Coronary artery (tissue), 2 donors: Measurements from ENCODE around the gene CCNYL1.

Source experiments
- DNase-seq: peaks from one replicate; pipeline ENCODE4 v3.0.0-alpha.2; 2017; ENCODE audit warnings: low spot score
- H3K27ac ChIP-seq, 2 donors: fragments of 200-600 bp; sonication (generic); one replicate each; pipeline ENCODE4 v1.5.1; 2016 to 2019
- H3K4me3 ChIP-seq: fragments of 200-600 bp; sonication (generic); 2 replicates; pipeline ENCODE4 v1.5.1; 2016; ENCODE audit warnings: mild to moderate bottlenecking, moderate library complexity
- CTCF ChIP-seq: fragments of 200-600 bp; sonication (generic); IDR thresholded peaks from one replicate; pipeline ENCODE4 v1.5.1; 2019; ENCODE audit warnings: antibody characterized with exemption

The CCNYL1 gene

GRCh38 chr2:207698301-207698700, 13.1 kb upstream of the CCNYL1 start:
- H3K4me3 ChIP-seq: no peak overlapping the region
- DNase-seq: no peak
- no peak for TF ChIP-seq CTCF
- no peak overlapping the region for H3K27ac ChIP-seq

- H3K27ac ChIP-seq: no peak overlapping the region
- H3K4me3 ChIP-seq: no peak overlapping the region
- no peak for TF ChIP-seq CTCF
- DNase-seq: no peak
Observed at GRCh38 chr2:207704078-207704477, 7.4 kb upstream of the CCNYL1 start.

- no peak for TF ChIP-seq CTCF
- H3K27ac ChIP-seq: no peak overlapping the region
- DNase-seq: no peak
- no peak overlapping the region for H3K4me3 ChIP-seq
Observed at GRCh38 chr2:207704671-207705070, 6.8 kb upstream of the CCNYL1 start.

GRCh38 chr2:207706936-207707860, 4.2 kb upstream of the CCNYL1 start:
- DNase-seq: no peak
- no peak for TF ChIP-seq CTCF
- Histone ChIP-seq H3K27ac (no peak overlapping the region), H3K4me3 (no peak overlapping the region)

- peak overlapping the region; percentile 84 for H3K4me3 ChIP-seq
- DNase-seq: peak; percentile 83
- peak overlapping the region; percentile 84 to 93 for H3K27ac ChIP-seq
- TF ChIP-seq CTCF: no peak
Observed at GRCh38 chr2:207711750-207712530, 500 bp downstream of the CCNYL1 start.

GRCh38 chr2:207716056-207716455, 4.6 kb downstream of the CCNYL1 start:
- no peak overlapping the region for H3K27ac ChIP-seq
- H3K4me3 ChIP-seq: no peak overlapping the region
- TF ChIP-seq CTCF: no peak
- no peak for DNase-seq
